GM12801 (cell line): ENCODE data around the gene EIF4E2.

Experiments used
- CTCF ChIP-seq: IDR thresholded peaks from one replicate; pipeline ENCODE4 v1.5.1; 2011; ENCODE audit warnings: control low read depth; ENCODE audit not compliant: insufficient read length; ENCODE audit errors: extremely low read depth

Gene EIF4E2

GRCh38 chr2:232523402-232523681 lies 27.1 kb upstream of the EIF4E2 start:
- TF ChIP-seq CTCF = no peak

GRCh38 chr2:232523682-232524597 lies 26.5 kb upstream of the EIF4E2 start:
- no peak for TF ChIP-seq CTCF

- no peak for TF ChIP-seq CTCF
Measured at GRCh38 chr2:232524771-232525170, 25.7 kb upstream of the EIF4E2 start.

GRCh38 chr2:232525199-232525598 lies 25.3 kb upstream of the EIF4E2 start:
- no peak for TF ChIP-seq CTCF

GRCh38 chr2:232525791-232526371 lies 24.6 kb upstream of the EIF4E2 start, which contains the start of gene CHRND:
Gene CHRND, plus strand, starts transcription at chr2:232526160. Its CDS starts 56 bp downstream, at chr2:232526216.
- no peak for TF ChIP-seq CTCF

GRCh38 chr2:232526372-232526941 lies 24.0 kb upstream of the EIF4E2 start:
- no peak for TF ChIP-seq CTCF

- no peak for TF ChIP-seq CTCF
Measured at GRCh38 chr2:232527905-232528470, 22.5 kb upstream of the EIF4E2 start.
